Activated CD4-positive, alpha-beta T cell treated with anti-CD3 and anti-CD28 coated beads, Interleukin-2, Interleukin-4, amounts not matched to agents 100 ng/mL and 50 ng/mL, durations not matched to agents 16 hours and 8 hours (primary cell): ENCODE measurements around the gene NOP10.
"Not testable (repeated sequence)": the region's sequence is repeated elsewhere in the genome, so short reads cannot be mapped to it uniquely, and the experiment has no call there.

Experiments
- DNase-seq: peaks from one replicate; pipeline ENCODE4 v3.0.0-alpha.2; 2020; ENCODE audit warnings: low spot score

The NOP10 gene

GRCh38 chr15:34342737-34343575, at the start of gene NOP10, which contains the start of gene NUTM1:
NOP10 (minus strand) TSS chr15:34343136; CDS start chr15:34343073, 63 bp downstream.
NUTM1 (plus strand) TSS chr15:34343315; CDS start chr15:34343697, 382 bp downstream.
- DNase-seq = peak; percentile 97

GRCh38 chr15:34389594-34390086, 46.7 kb upstream of the NOP10 start:
- not testable (repeated sequence) for DNase-seq

DNA sequence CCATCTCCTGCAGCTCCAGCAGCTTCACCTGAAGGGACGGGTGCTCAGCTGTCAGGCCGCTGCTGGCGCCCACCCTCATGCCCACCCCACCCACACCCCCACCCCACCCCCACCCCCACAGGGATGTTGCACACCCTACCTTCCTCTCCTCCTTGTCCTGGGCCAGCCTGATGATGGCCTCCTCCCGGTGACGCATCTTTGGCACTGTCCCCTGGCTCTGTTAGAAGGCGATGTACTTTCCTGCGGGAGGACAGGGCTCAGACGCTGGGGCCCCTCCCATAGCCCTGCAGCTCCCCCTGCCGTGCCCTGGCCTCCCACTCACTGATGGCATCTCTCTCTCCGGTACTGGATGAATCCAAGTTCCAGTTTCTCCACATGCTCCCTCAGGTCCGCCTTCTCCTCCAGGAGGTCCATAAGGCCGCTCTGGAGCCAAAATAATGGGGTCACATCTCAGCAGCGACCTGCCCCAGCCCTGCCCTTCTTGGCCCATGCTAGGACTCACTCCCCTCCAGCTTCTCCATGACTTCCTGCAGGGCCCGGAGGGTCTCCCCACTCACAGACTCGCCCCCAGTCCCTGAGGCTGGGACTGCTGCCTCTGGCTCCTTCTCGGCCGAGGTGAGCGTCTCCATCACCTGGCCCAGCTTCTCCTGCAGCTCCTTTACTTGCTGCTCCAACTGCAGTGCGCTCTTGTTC, 39.0 kb upstream of the NOP10 start:
- not testable (repeated sequence) for DNase-seq

- DNase-seq = not testable (repeated sequence)
These were observed 37.6 kb upstream of the NOP10 start for GRCh38 chr15:34380491-34380890.

DNA sequence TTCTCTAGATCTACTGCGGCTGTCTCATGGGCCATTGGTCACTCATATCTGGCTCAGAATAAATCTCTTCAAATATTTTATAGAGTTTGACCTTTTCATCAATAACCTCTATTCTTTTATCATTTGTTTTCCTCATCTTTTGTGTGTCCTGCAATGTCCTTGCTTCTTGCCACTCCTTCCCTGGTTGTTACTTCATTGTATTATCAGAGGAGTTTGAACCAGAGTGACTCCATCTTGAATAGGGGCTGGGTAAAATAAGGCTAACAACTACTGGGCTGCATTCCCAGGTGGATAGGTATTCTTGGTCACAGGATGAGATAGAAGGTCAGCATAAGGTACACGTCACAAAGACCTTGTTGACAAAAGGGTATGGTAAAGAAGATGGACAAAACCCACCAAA, 33.9 kb upstream of the NOP10 start:
- no peak for DNase-seq

DNA sequence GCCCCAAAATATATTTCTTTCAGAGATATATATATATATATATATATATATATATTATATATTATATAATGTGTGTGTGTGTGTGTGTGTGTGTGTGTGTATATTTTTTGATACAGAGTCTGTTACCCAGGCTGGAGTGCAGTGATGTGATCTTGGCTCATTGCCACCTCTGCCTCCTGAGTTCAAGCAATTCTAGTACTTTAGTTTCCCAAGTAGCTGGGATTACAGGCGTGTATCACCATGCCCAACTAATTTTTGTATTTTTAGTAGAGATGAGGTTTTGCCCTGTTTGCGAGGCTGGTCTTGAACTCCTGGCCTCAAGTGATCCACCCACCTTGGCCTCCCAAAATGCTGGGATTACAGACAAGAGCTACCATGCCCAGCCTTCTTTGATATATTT, 32.6 kb upstream of the NOP10 start:
- DNase-seq = not testable (repeated sequence)

GRCh38 chr15:34374816-34375215, 31.9 kb upstream of the NOP10 start:
- no peak for DNase-seq

DNA sequence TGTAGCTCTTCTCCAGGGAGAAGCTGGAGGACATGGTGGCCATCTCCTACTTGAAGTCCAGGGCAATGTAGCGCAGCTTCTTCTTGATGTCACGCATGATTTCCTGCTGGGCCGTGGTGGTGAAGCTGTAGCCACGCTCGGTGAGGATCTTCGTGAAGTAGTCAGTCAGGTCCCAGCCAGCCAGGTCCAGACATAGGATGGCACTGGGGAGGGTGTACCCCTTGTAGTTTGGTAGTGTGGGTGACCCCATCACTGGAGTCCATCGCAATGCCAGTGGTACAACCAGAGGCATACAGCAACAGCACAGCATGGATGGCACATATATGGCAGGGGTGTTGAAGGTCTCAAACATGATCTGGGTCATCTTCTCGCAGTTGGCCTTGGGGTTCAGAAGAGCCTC, 31.0 kb upstream of the NOP10 start:
- no peak for DNase-seq

- no peak for DNase-seq
These were observed 27.7 kb upstream of the NOP10 start for GRCh38 chr15:34370643-34371042.

DNA sequence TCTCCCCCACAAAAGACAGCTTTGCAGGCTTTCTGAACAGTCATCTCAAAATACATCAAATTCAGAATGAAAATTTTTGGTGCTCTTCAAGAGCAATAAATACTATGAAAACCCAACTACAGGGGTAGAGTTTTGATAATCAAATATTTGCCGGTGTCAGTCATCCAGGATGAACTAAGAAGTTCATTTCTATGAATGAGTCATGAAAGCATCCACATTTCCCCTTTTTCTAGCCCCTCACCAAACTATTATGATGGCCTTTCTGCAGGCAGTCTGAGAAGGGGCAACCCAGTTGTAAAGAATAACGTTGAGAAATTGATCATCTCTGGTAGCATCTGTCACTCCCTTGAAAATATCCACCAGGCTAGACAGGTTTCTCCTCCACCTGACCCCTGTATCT, 27.2 kb upstream of the NOP10 start:
- DNase-seq = peak; percentile 33

GRCh38 chr15:34367101-34368081, 24.5 kb upstream of the NOP10 start, which contains the start of gene LPCAT4:
LPCAT4 (minus strand) TSS chr15:34367196; CDS start chr15:34367100, 96 bp downstream.
- DNase-seq = peak; percentile 91

DNA sequence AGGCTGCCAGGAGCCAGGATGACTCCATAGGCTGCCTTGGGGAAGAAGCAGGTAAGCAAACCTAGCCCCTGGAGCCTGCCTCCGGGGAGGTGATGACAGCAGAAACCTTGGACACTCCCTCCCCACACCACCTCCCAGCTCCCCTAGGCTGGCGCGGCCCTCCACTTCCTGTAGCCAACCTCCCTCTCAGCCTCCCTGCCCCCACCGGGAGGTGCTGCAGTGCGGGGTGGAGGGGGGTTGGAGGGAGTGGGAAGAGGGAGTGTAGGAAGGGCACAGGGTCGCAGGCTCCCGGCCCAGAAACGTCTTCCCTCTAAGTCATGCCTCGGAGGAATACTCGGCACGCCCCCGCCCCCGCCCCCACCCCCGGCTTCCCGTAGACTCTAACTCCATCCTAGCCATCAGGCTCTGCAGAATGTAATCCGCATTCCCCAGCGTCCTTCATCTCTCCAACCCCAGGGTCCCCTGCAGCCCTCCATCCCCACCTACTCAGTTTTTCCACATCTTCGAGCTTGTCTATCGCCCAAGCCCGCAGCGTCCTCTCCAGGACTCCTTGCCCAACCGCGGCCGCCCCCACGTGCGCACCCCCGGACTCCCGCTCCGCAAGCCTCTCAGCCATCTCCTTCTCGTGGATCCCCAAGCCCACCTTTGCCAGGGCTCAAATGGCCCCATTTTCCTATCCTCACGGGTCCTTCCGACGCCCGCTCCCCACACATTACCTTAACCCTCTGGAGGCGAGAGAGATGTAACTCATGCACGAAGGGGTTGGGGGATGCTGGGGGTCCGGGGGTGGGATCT, 23.5 kb upstream of the NOP10 start:
- DNase-seq = peak; percentile 65

- no peak for DNase-seq
These were observed 22.9 kb upstream of the NOP10 start for GRCh38 chr15:34365836-34366235.

DNA sequence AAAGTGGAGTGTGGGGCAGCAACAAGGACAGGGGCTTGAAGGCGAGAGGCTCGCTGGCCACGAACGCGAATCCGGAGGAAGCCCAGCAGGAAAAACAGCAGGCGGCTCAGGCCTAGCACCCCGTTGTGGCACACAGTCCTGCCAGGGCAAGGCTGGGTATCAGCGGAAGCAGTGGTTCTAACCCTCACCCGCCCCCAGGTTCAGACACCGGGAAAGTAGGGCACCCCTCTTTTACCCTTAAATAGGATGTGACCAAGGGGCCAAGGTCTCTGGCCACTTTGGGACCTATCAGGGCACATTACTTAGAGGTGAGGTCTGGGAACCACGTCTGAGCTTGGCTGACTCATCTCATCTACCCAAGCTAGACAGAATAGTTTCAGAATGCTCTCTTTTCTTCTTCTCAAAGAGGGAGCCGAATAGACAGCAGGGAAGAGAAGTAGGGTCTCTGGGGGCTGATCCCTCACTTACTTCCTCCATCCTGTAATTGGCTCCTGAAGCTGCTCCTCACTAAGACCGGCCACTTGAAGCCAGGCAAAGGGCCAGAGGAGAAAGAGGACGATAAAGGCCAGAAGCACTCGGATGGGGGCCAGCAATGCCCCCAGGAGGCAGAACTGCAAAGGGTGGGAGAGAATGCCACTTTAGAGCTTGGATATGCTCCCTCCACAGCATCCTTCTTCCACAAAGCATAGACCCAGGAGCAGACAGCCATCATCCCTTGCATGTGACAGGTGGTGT, 22.3 kb upstream of the NOP10 start:
- peak; percentile 38 for DNase-seq

GRCh38 chr15:34364041-34364440, 21.1 kb upstream of the NOP10 start:
- DNase-seq = no peak

- DNase-seq = no peak
These were observed 19.3 kb upstream of the NOP10 start for GRCh38 chr15:34362047-34362773.

DNA sequence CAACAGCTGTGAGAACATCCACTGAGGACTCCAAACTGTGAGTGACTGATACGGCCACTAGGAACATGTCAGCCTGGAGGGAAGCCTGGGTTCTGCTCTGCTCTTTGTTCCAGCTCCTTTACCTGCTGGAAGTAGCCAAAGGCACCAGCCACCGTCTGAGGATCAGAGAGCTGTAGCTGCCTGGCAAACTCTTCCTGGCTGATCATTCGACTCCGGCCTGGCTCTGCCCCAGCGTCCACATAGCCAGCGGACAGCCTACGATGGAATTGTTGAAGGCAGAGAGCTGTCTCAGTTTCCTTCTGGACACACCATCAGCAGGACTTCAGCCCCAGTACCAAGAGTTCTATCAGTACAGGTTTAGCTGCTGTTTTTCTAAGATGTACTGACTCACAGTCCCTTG, 18.3 kb upstream of the NOP10 start:
- no peak for DNase-seq

GRCh38 chr15:34360298-34360697, 17.4 kb upstream of the NOP10 start:
- DNase-seq = no peak

- no peak for DNase-seq
These were observed 16.5 kb upstream of the NOP10 start for GRCh38 chr15:34359416-34359815.
